ENCODE results near the gene HTT. TPM values are rescaled to one million over a fixed set of nuclear protein-coding genes. Genes with fewer than 3 reads are reported as not detected.

HTT gene
- polyA plus RNA-seq, 3 donors: 1.8 to 27.1 (median 3.0) TPM

DNA sequence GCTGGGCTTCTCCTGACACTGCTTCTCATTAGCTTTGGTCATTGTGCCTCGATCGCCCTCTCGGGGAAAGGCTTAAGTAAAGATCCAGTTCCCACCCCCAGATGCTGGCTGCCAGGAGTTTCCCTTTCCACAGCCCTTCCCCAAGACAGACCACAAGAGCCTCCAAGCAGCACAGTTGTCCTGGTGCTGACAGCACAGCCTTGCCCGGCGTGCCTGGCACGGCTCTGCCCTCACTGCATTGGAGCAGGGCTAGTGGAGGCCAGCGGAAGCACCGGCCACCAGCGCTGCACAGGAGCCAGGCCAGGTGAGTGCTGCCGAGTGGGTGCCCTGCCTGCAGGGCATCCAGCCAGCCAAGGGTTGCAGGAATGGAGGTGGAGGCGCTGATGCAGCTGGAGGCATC lies 164.8 kb downstream of the HTT start:
- Mint-ChIP-seq H3K4me1 (peaks cover 2% of the 10 kb centered on the region), H3K9me3 (peaks cover 0 to 2% (median 0%) of the 10 kb centered on the region in 7 donors)

GRCh38 chr4:3239998-3240920 lies 165.8 kb downstream of the HTT start:
- WGBS (ENCODE audit: insufficient coverage): 98% methylated on average over 21 of the region's 29 CpGs

More for the DNA sequence above, 164.8 kb downstream of the HTT start:
- H3K9ac ChIP-seq (ENCODE audit: insufficient read depth, low read length, poor library complexity, severe bottlenecking): no peak overlapping the region
- no peaks in the 10 kb centered on the region for H3K4me1 ChIP-seq (ENCODE audit: control insufficient read depth in 1 of 2, insufficient read depth in 2 of 2, low read length in 2 of 2)
- H3K4me2 ChIP-seq (replicated peaks; ENCODE audit: extremely low read depth, low read length, poor library complexity, severe bottlenecking): no peak overlapping the region
- DNase-seq: no peak
- H3K4me3 Mint-ChIP-seq: no peak overlapping the region
- no peaks in the 10 kb centered on the region for H3K79me2 ChIP-seq (ENCODE audit: insufficient read depth, low read length)
- no peak overlapping the region for H2AFZ ChIP-seq (ENCODE audit: insufficient read depth, low read depth, low read length, poor library complexity, severe bottlenecking)
- H3K27ac ChIP-seq (ENCODE audit: low read depth in 1 of 2, low read length in 2 of 2): no peak overlapping the region
- H3K27me3 ChIP-seq (ENCODE audit: control insufficient read depth in 2 of 2, insufficient read depth in 2 of 2, low read length in 2 of 2): no peaks in the 10 kb centered on the region
- intact Hi-C loops (cut with micrococcal nuclease): no loop called here
- peaks cover 73 to 95% of the 10 kb centered on the region in 2 donors for H3K36me3 ChIP-seq (replicated peaks in 1 of 2; ENCODE audit: control insufficient read depth in 1 of 2, insufficient read depth in 2 of 2, low read length in 2 of 2)
- TF ChIP-seq, protein P1, sequence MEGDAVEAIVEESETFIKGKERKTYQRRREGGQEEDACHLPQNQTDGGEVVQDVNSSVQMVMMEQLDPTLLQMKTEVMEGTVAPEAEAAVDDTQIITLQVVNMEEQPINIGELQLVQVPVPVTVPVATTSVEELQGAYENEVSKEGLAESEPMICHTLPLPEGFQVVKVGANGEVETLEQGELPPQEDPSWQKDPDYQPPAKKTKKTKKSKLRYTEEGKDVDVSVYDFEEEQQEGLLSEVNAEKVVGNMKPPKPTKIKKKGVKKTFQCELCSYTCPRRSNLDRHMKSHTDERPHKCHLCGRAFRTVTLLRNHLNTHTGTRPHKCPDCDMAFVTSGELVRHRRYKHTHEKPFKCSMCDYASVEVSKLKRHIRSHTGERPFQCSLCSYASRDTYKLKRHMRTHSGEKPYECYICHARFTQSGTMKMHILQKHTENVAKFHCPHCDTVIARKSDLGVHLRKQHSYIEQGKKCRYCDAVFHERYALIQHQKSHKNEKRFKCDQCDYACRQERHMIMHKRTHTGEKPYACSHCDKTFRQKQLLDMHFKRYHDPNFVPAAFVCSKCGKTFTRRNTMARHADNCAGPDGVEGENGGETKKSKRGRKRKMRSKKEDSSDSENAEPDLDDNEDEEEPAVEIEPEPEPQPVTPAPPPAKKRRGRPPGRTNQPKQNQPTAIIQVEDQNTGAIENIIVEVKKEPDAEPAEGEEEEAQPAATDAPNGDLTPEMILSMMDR (IDR thresholded peaks at IDR 0.05): no peak
- no peak overlapping the region for H3K4me3 ChIP-seq (replicated peaks in 1 of 3; ENCODE audit: low read depth in 2 of 3, low read length in 3 of 3)
- peak overlapping the region in 2 of 7 donors; percentile 1 to 66 for H3K27ac Mint-ChIP-seq
- H3K27me3 Mint-ChIP-seq (ENCODE audit: low read depth in 3 of 3): peaks cover 0 to 1% (median 0%) of the 10 kb centered on the region in 3 donors
- H3K36me3 Mint-ChIP-seq: peaks cover 80 to 94% of the 10 kb centered on the region in 2 donors
- no peaks in the 10 kb centered on the region for H3K9me3 ChIP-seq (replicated peaks in 1 of 2; ENCODE audit: control insufficient read depth in 1 of 2, insufficient read depth in 1 of 2, low read length in 2 of 2)
- no peaks in the 10 kb centered on the region for H4K20me1 ChIP-seq (ENCODE audit: insufficient read depth, low read length)
- WGBS (ENCODE audit: insufficient coverage): over 99% methylated on average over 11 of the region's 11 CpGs

More at GRCh38 chr4:3239998-3240920, 165.8 kb downstream of the HTT start:
- Histone ChIP-seq H3K27me3 (ENCODE audit: control insufficient read depth in 2 of 2, insufficient read depth in 2 of 2, low read length in 2 of 2) (no peaks in the 10 kb centered on the region), H3K9ac (ENCODE audit: insufficient read depth, low read length, poor library complexity, severe bottlenecking) (no peak overlapping the region), H3K79me2 (ENCODE audit: insufficient read depth, low read length) (no peaks in the 10 kb centered on the region), H2AFZ (ENCODE audit: insufficient read depth, low read depth, low read length, poor library complexity, severe bottlenecking) (no peak overlapping the region), H3K9me3 (replicated peaks in 1 of 2; ENCODE audit: control insufficient read depth in 1 of 2, insufficient read depth in 1 of 2, low read length in 2 of 2) (no peaks in the 10 kb centered on the region), H4K20me1 (ENCODE audit: insufficient read depth, low read length) (no peaks in the 10 kb centered on the region), H3K27ac (ENCODE audit: low read depth in 1 of 2, low read length in 2 of 2) (no peak overlapping the region), H3K4me3 (replicated peaks in 1 of 3; ENCODE audit: low read depth in 2 of 3, low read length in 3 of 3) (no peak overlapping the region), H3K4me1 (ENCODE audit: control insufficient read depth in 1 of 2, insufficient read depth in 2 of 2, low read length in 2 of 2) (no peaks in the 10 kb centered on the region), H3K4me2 (replicated peaks; ENCODE audit: extremely low read depth, low read length, poor library complexity, severe bottlenecking) (no peak overlapping the region), H3K36me3 (replicated peaks in 1 of 2; ENCODE audit: control insufficient read depth in 1 of 2, insufficient read depth in 2 of 2, low read length in 2 of 2) (peaks cover 64 to 85% of the 10 kb centered on the region in 2 donors)
- peak overlapping the region in 2 of 7 donors; percentile 64 to 82 for H3K27ac Mint-ChIP-seq
- intact Hi-C loops (cut with micrococcal nuclease): no loop called here
- H3K27me3 Mint-ChIP-seq (ENCODE audit: low read depth in 3 of 3): no peaks in the 10 kb centered on the region
- peaks cover 71 to 84% of the 10 kb centered on the region in 2 donors for H3K36me3 Mint-ChIP-seq
- peaks cover 0 to 2% (median 0%) of the 10 kb centered on the region in 7 donors for H3K9me3 Mint-ChIP-seq
- no peak for DNase-seq
- TF ChIP-seq, protein P1 (IDR thresholded peaks at IDR 0.05): no peak
- no peak overlapping the region for H3K4me3 Mint-ChIP-seq
- H3K4me1 Mint-ChIP-seq: peaks cover 2% of the 10 kb centered on the region
